COR-L47 (cell line): ENCODE measurements around the gene PTPRK.
"Not testable (repeated sequence)": the region's sequence is repeated elsewhere in the genome, so short reads cannot be mapped to it uniquely, and the experiment has no call there.

ENCODE experiments used
- DNase-seq: peaks from one replicate; lab custom pipeline; 2025; lab: John Stamatoyannopoulos, UW

The PTPRK gene

DNA sequence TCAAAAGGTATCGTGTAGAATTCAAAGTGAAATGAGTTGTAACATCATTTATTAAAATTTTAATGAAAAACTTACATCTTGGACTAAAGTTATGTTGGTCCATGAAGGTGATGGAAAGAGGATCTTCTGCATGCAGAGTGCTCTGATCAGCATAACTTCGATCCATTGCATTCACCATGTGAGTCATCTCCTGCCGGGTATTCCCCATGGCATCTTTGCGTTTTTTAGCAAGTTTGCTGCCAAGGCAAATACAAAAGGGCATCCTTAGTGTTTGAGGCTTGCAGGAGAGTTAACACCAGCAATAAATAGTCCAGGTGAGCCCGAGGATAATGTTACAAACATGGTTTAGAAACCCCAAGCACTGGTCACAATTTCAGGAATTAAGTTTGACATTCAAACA lies 515.4 kb downstream of the PTPRK start:
- no peak for DNase-seq

DNA sequence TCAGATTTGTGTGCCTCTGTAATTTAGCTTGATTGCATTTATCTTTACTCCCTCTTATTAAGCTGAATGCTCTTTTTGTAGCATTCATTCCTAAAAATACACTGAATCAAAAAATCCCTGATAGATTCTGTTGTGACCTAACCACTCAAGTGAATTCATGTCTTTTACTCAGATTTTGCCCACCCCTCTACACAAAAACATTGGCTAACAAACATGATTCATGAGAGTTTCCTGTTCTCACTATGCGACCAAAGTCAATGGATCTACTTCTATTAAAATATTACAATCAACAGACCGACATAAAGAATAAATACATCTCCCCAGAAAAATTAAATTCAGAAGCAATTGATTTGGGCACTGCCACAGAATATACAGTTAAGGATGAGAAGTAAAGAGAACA lies 520.0 kb downstream of the PTPRK start:
- DNase-seq = no peak

DNA sequence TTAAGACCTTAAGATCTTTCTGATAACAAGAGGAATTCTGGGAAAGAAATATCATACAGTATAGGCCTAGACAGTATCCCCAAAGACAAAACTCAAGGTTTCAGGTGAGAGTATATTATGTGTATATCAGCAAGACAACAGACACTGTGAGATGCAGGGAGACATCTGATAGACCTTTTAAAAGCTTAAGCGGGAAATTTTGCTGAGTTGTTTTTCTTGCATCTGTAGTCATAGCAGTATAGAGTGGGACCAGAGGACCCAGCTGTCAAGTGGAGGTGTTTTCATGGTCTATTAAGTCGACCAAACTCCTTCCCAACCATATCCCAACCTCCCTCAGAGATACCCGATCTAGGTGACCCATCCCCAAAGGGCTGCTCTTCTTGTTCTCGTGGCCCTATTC lies 521.4 kb downstream of the PTPRK start:
- DNase-seq = no peak

DNA sequence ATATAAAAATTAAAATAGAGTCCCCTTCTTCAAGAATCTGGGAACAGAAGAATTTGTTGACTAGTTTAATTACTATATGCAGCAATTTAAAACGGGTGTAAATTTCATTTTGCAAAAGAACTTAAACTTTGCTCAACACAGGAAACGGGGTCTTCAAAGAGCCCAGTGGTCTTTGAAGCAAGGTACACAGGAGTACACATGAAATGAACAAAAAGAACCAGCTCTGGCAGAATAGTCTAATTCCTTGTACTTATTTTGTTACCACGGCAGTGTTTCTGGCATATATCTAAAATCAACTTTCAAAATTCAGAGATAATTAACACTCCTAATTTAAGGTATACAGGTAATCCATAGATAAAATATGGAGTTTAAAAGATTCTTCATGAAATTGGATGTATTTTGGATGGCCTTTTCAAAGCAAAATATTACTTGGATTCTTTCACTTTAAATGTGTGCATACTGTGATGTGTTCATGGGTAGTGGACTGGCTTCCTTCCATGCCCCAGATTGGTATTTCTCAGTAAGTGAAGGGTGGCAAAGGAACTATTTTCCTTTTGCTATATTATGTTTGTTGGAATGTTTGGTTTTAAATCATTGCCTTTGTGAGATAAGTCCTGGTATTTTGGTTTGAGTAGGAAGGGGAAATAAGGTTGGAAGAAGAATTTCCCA lies 522.8 kb downstream of the PTPRK start:
- DNase-seq = no peak

DNA sequence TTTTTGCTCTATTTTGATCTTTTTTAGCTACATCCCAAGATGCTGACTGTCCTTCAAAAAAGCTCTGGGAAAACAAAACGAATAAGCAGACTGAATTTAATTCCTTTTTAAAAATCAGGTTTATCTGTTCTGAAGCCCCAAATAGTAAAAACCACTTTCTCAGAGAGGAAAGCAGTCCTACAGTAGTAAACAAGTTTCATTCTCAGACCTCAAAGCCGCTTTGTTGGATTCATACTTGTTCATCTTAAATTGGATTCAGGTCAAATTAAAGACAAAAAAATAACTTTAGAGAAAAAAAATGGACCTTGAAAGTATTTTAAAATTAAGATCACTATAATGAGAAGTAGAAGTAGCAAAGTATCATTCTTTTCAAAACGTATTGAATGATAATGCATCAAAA lies 523.5 kb downstream of the PTPRK start:
- no peak for DNase-seq

DNA sequence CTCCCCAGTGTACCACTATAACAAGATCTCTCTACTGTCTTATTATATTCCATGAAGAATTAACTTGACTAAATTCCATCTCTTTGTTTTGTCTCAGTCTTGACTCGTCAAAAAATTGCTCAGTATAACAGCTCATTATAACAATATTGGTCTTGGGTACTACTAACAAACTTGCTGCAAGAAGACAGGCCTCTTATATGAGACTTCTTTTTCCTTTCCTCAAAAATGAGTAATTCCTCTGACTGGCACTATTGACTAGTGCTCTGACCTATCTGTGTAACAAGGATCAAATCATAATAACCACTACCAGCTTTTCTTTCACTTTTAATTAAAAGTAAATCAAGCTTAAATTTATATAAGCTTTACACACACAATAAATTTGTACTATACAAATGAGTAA lies 528.3 kb downstream of the PTPRK start:
- no peak for DNase-seq

DNA sequence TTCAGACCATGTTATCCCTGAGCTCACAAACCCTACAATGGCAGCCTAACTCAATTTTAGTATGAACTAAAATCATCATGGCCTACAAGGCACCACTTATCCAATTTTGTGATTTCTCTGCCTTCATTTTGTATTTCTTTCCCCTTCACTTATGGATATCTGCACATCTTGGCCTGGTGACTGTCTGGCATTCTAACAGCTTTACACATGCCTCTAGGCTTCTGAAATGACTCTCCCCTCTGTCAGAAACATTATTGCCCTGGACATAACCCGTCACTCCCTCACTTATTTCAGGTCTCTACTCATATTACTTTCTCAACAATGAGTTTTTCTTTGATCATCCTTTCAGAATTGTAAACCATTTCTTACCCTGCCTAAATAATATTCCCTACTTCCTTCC lies 530.3 kb downstream of the PTPRK start:
- no peak for DNase-seq

DNA sequence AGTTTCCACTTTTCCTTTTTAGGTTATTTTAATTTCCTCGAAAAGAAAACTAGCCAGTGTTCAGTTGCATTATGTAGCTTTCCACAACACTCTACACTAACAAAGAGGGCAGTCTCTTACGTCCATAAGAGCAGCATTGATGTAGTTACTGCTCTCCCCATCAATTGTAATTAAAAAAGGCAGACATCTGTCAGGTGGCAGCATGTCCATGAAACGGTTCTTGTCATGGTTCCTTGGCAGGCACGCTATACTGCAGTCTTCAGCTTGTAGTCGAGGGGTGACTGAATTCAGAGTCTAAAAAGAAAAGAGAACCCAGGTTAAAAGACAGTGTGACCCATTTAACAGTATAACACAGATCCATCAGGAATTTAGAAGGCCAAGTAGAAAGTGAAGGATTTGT lies 539.4 kb downstream of the PTPRK start:
- no peak for DNase-seq

DNA sequence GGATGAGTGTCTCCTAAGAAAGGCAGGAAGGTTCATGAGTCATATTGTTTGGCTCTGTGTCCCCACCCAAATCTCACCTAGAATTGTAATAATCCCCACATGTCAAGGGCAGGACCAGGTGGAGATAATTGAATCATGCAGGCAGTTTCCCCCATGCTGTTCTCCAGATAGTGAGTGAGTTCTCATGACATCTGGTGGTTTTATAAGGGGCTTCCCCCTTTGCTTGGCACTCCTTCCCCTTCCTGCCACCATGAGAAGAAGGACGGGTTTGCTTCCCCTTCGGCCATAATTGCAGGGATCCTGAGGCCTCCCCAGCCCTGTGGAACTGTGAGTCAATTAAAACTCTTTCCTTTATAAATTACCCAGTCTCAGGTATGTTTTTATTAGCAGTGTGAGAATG lies 542.2 kb downstream of the PTPRK start:
- DNase-seq = not testable (repeated sequence)

DNA sequence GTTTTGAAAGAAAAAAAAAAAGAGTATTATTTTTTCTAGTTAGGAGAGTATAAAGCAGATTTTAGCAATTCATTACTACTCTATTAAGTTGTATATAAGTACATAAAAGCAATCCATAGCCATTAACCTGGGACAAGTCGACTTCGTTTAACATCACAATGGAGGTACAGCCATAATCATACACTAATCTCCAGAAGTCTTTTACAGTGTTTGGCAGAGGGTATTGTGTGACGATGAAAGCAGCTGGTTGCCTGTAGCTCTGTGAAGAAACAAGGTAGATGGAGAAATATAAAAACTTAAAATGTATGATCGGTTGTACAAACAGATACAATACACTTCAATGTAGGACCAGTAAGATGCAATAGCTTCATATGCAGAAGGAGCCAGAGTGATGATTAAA lies 543.6 kb downstream of the PTPRK start:
- DNase-seq = no peak

DNA sequence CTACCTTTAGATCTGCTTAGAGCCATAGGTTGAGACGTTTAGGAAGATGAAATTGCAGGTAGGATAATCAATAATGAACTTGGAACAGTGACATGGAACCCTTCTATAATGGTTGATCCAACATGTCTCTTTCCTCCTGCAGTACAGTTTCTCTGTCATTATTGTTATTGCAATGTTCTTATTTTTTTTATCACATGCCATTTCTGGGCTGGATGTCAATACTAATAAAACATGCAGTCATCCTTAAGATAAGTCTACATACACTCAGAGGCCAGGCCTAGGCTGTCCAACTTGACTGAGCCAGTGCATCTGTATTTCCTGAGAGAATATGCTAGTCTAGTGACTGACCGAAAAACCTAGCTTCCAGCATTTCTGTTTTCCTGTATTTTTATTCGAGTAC lies 544.3 kb downstream of the PTPRK start:
- no peak for DNase-seq

DNA sequence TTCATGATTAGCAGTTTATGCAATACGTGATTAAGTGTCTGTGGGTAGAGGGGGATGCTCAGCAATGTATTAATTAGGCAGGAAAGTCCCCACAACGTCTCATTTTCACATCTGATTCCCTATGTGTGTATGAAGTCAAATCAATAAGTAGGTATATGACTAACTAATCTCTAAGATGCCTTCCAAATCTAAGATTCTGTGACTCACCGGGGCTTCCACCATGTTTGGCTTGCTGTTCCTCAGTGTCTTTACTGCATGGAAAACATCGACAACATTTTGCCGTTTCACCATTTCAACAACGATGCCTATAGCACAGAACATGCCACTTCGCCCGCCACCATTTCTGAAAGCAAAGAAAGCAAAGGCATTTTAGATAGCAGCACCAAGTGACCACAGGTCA lies 547.6 kb downstream of the PTPRK start:
- no peak for DNase-seq

DNA sequence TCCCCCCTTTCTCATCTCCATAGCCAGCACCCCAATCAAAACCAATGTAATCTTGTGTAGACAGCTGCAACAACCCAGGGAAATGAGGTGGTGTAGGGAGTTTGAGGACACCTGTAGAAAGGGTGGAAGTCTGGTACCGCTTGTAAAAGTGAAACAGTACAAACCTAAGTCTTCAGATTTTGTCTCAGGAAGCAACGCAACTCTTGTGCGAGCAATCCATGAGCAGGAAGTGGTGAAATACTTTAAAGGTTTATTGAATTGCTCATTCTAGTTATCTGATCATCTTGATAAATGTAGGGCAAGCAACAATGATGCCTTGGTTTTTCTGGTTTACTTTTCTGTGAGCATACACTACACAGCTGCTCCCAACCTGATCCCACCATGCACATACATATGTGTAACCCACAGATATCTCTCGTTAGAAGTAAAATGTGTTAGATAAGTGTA lies 548.4 kb downstream of the PTPRK start:
- no peak for DNase-seq

DNA sequence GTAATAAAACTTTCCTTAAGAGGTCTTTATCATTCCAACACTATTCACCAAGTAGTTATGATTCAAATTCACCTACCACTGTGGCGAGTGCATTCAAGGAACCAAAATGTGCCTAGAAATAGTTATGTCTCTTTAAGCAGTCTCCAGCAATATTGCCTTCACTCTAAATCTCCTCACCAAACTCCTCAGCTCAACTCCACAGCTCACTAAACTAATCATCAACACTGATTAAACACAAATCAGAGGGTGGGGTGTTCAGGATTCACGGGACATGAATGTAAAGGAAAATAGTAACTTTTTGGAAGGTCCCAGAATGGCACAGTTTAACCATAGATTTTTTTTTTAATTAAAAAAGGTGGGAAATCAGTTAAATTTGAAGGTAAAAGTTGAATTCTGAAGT lies 549.0 kb downstream of the PTPRK start:
- DNase-seq = no peak

DNA sequence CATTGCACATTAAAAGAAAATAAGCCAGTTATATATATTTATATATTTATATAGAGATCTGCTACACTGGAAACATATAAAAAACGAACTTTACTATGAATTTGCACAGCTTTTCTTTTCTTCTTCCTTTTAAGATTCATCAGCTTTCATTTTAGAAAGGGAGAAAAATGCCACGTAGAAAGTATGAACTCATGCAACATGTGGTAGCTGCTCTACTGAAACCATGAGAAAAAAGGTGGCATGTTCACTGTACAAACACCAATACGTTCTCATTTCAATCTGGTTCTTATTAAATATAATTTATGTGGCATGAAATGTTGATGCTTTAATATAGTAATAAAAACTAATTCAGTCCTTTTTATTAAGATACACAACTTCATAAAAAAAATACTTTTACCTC lies 550.7 kb downstream of the PTPRK start:
- DNase-seq = no peak

DNA sequence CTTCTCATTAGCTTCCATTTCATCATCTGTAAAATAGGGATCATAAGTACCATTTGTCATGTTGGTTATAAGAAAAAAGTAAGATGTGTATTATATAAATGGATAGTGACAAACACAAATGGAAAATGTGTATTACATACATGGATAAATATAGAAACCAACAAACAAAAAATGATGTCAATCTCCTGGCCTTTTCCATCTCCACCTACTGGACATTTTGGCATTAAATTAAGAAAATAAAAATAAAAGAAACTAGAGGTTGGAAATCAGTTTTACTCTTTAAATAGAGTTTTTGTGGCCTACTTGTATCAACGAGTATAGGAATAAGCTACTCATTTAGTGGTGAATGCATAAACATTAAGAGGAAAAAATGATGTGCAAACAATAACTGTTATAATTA lies 552.0 kb downstream of the PTPRK start:
- DNase-seq = no peak

DNA sequence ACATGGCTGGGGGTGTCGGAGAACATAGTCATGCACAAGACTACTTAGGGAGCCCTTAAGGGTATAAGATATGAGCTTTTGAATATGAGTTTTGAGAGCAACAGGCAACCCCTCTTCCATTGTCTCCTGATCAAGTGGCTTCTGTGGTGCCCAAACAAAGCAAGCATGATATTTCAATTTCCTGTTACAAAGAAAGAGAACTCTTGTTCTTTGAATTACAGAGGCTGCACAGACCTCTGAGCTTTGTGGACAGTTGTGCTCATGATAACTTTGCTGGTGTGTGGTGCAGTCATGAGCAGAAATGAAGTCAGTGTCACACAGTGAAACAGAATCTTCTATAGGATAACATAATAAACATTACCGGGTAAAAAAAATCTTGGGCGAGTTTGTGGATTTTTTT lies 552.7 kb downstream of the PTPRK start:
- DNase-seq = no peak

DNA sequence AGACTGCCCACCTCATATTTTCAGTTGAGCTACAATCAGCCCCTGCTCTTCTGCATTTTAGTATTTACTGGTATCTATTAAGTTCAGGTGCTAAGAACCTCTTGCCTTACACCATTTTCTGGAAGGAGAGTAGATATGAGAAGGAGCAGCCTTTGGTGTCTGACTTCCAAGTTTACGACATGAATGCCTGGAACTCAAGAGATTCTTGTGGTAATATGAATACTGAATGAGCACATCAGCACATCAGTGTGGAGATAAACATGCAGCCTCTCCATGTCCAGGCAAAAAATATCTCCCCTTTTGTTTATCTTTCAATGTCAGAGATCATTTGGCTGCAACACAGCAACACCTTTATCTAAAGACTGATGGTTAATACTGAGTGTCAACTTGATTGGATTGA lies 553.8 kb downstream of the PTPRK start:
- DNase-seq = no peak

DNA sequence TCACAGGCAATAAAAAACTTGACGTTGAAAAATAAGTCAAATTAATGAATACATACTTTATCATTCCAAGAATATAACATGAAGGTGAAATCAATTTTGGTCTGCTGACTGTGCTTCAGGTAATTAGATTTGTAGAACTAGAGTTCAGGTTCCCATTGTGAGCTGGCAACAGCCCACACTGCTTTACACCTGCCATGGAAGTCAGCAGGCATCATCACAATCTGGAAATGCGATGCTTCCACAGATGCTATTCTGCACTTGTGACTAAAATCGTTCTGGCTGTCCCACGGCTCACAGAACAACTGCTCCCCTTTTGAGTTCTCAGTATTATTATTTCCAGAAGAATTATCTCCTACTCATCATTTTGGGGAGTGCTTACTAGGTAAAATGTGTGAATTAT lies 556.9 kb downstream of the PTPRK start:
- no peak for DNase-seq

DNA sequence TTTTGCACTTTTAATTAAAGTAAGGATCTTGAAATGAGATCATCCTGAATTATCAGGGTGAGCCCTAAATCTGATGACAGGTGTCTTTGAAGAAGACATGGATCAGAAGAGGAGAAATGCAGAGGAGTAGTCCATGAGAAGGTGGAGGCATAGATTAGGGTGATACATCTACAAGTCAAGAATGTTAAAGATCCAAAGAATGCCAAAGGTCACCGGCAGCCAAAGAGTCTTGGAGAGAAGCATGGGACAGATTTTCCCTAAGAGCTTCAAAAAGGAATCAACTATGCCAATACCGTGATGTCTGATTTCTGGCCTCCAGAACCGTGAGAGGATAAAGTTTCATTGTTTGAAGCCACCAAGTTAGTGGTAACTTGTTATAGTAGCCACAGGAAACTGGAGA lies 560.5 kb downstream of the PTPRK start:
- DNase-seq = no peak

DNA sequence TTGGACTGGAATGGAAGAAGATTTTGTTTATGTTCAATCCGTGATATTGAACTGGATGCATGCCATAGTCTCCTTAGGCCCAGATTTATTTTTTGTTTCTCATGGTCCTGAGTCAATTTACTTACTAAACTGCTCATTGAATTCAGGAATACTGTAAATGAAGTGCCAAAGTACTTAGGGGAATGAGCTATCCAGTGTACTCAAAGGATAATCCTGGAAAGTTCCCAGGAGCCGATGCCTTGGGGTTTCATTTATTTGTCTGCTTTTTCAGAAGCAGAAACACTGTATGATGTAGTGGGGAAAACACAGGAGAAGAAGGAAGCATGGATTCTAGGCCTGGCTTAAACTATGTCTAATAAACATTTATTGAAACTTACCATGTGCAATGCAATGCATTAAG lies 563.4 kb downstream of the PTPRK start:
- DNase-seq = no peak

DNA sequence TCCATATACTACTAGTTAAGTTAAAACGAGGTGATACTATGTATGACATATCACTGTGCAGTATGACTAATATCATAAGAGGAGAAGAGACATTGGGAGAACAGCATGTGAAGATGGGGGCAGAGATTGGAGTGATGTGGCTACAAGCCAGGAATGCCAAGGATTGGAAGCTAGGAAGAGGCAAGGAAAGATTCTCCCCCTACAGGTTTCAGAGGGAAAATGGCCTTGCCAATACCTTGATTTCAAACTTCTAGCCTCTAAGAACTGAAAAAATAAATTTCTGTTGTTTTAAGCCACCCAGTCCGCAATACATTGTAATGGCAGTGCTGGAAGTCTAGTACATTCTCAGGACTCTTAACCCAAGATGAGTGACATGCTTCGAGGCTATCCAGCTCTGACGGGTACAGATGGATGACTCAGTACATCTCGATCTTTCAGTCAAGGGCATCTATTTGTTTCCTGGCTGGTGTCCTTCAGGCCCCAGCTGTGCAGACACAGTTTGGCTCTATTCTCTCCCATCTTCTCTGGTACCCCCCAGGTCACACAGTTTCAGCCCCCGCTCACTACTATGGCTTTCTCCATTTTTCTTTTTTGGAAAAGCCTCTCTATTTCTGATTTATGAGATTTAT lies 564.0 kb downstream of the PTPRK start:
- no peak for DNase-seq

DNA sequence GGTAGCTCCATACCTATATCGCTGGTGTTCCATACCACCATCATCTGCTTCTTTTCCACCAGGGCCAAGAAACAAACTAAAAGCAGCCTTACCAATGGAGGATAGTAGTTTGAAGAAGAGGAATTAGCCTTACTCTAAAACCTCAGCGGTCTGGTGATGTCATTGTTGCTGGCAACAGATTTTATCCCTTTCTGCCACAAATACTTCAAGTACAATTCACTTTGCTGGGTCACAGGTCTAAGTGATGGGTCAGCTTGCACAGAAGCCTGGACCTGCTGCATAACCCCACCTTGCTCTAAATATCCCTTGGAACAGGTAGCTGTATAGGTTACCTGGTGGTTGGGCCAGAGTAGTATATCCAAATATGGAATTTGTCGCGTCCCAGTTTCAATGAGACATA lies 566.3 kb downstream of the PTPRK start:
- no peak for DNase-seq

DNA sequence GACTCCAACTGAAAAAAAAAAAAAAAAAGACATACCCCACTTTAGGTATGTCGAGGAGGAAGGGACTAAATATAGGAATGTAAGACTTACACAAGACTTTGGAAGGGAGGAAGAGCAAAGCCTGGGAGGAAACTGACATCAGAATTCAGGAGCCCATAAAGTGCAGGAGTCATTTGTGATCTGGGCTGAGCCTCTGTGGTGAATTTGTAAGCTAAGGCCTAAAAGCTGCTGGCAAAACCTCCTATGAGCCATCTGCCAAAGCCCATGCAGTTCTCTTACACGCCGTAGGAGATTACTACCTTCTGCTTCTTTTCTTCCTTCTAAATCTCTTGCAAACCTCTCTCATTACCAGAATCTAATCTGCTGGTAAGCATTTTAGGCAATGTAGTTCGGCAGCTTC lies 567.6 kb downstream of the PTPRK start:
- DNase-seq = no peak
